ENCODE measurements around the gene CETN2.

DNA sequence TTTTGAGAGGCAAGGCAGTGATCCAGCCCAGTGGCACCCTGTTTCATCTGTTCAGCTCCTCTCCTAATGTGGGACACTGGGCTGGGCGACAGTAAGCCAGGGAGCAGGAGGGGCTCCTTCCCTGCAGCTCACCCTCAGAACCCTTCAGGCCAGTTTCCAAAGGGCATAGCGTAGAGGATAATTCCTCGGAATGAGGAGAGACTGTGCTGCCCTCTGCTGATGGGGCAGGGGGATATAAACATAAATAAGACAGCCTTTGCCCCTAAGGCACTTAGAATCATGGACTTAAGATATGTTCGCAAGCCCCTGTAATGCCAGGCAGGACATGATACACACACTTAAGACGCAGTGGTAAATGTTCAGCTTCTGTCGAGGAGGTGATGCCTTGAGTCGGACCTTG lies 39.4 kb upstream of the CETN2 start:
- no peak for TF ChIP-seq CTCF (IDR thresholded peaks at IDR 0.05)
- TF ChIP-seq POLR2A (IDR thresholded peaks at IDR 0.05) = no peak
- no peak for TF ChIP-seq EP300 (IDR thresholded peaks at IDR 0.05)
- no peak for TF ChIP-seq POLR2AphosphoS5 (IDR thresholded peaks at IDR 0.05)

All from sigmoid colon (tissue), 4 donors.